ENCODE results near the gene GPC6.

Gene GPC6

DNA sequence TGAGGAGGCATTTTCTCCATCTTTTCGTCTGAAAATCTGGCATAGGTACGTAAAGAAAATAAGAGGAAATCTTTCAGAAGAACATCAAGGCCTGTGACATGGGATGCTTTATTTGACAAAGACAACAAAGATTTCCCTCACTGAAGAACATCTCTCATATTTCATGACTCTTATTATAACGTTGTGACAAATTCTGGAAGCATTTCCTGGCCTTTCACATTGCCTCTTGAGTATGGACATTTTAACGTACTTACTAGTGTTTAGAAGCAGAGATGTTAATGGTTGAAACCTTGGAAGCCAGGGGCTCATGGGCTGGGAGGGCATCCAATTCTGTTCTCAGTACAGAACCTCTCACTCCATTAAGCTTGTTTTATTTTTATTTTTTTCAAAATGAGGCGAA lies 1042.1 kb downstream of the GPC6 start:
- Histone ChIP-seq H3K4me3 (ENCODE audit: low read length) (no peak overlapping the region), H2AFZ (ENCODE audit: low read length) (no peak overlapping the region), H3K79me2 (ENCODE audit: low read length) (no peaks in the 10 kb centered on the region), H3F3A (ENCODE audit: insufficient read depth, low read length) (no peaks in the 10 kb centered on the region), H3K9ac (ENCODE audit: low read length) (no peak overlapping the region), H4K20me1 (ENCODE audit: insufficient read depth, low read length) (no peaks in the 10 kb centered on the region), H3K36me3 (replicated peaks; ENCODE audit: insufficient read depth, low read length) (no peaks in the 10 kb centered on the region), H3K4me2 (ENCODE audit: low read depth, low read length) (no peak overlapping the region), H3K27ac (ENCODE audit: low read length) (no peak overlapping the region), H3K9me3 (replicated peaks; ENCODE audit: insufficient read depth, low read length) (no peaks in the 10 kb centered on the region), H3K9me2 (replicated peaks; ENCODE audit: insufficient read depth, low read length) (no peaks in the 10 kb centered on the region), H3K4me1 (ENCODE audit: low read length) (no peaks in the 10 kb centered on the region), H3K27me3 (replicated peaks; ENCODE audit: insufficient read depth, low read length) (no peaks in the 10 kb centered on the region)
- no peak for DNase-seq
- no peak for TF ChIP-seq CTCF (IDR thresholded peaks at IDR 0.05; ENCODE audit: low read length)
- no peak for TF ChIP-seq EZH2phosphoT487 (IDR thresholded peaks at IDR 0.05; ENCODE audit: low read length)
- no peak for TF ChIP-seq EZH2 (optimal IDR thresholded peaks at IDR 0.05; ENCODE audit: low read depth, low read length)

DNA sequence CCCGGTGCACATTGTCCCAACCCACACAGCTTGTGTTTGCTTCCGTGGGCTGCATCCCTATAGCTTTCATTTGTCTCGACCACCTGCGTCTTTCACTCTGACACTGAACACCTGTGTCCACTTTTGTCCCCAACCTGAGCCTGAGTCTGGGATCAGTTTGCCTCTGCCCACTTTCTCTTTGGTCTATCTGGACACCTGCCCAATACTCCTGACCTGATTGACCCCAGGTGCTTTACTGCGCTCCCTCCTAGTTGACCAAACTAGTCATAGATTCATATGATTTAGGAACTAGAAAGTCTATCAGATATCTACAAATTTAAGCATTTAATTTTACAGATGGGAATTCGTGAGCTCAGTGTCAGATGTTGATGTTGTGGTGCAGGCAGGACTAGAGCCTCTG lies 1043.0 kb downstream of the GPC6 start:
- H3K4me3 ChIP-seq (ENCODE audit: low read length): no peak overlapping the region
- H3K9me2 ChIP-seq (replicated peaks; ENCODE audit: insufficient read depth, low read length): no peaks in the 10 kb centered on the region
- no peaks in the 10 kb centered on the region for H3K9me3 ChIP-seq (replicated peaks; ENCODE audit: insufficient read depth, low read length)
- DNase-seq: no peak
- H3K27ac ChIP-seq (ENCODE audit: low read length): no peak overlapping the region
- no peak overlapping the region for H3K9ac ChIP-seq (ENCODE audit: low read length)
- H3K4me2 ChIP-seq (ENCODE audit: low read depth, low read length): no peak overlapping the region
- H2AFZ ChIP-seq (ENCODE audit: low read length): no peak overlapping the region
- no peaks in the 10 kb centered on the region for H3F3A ChIP-seq (ENCODE audit: insufficient read depth, low read length)
- H3K27me3 ChIP-seq (replicated peaks; ENCODE audit: insufficient read depth, low read length): no peaks in the 10 kb centered on the region
- TF ChIP-seq EZH2 (optimal IDR thresholded peaks at IDR 0.05; ENCODE audit: low read depth, low read length) (no peak), EZH2phosphoT487 (IDR thresholded peaks at IDR 0.05; ENCODE audit: low read length) (no peak), CTCF (IDR thresholded peaks at IDR 0.05; ENCODE audit: low read length) (no peak)
- no peaks in the 10 kb centered on the region for H3K79me2 ChIP-seq (ENCODE audit: low read length)
- H4K20me1 ChIP-seq (ENCODE audit: insufficient read depth, low read length): no peaks in the 10 kb centered on the region
- H3K36me3 ChIP-seq (replicated peaks; ENCODE audit: insufficient read depth, low read length): no peaks in the 10 kb centered on the region
- H3K4me1 ChIP-seq (ENCODE audit: low read length): no peaks in the 10 kb centered on the region

- Histone ChIP-seq H3K4me2 (ENCODE audit: low read depth, low read length) (no peak overlapping the region), H3K9ac (ENCODE audit: low read length) (no peak overlapping the region), H3K36me3 (replicated peaks; ENCODE audit: insufficient read depth, low read length) (no peaks in the 10 kb centered on the region), H3K9me2 (replicated peaks; ENCODE audit: insufficient read depth, low read length) (no peaks in the 10 kb centered on the region), H3K4me3 (ENCODE audit: low read length) (no peak overlapping the region), H3K79me2 (ENCODE audit: low read length) (no peaks in the 10 kb centered on the region), H3K27me3 (replicated peaks; ENCODE audit: insufficient read depth, low read length) (no peaks in the 10 kb centered on the region), H4K20me1 (ENCODE audit: insufficient read depth, low read length) (no peaks in the 10 kb centered on the region), H3K9me3 (replicated peaks; ENCODE audit: insufficient read depth, low read length) (no peaks in the 10 kb centered on the region), H2AFZ (ENCODE audit: low read length) (no peak overlapping the region), H3K27ac (ENCODE audit: low read length) (no peak overlapping the region), H3K4me1 (ENCODE audit: low read length) (no peaks in the 10 kb centered on the region), H3F3A (ENCODE audit: insufficient read depth, low read length) (no peaks in the 10 kb centered on the region)
- DNase-seq: no peak
- TF ChIP-seq EZH2 (optimal IDR thresholded peaks at IDR 0.05; ENCODE audit: low read depth, low read length) (no peak), EZH2phosphoT487 (IDR thresholded peaks at IDR 0.05; ENCODE audit: low read length) (no peak), CTCF (IDR thresholded peaks at IDR 0.05; ENCODE audit: low read length) (no peak)
Measured at GRCh38 chr13:94270556-94270955, 1043.9 kb downstream of the GPC6 start.
